SK-N-SH (cell line): Measurements from ENCODE around the gene PAN3. TPM values are rescaled to one million over a fixed set of nuclear protein-coding genes. Genes with fewer than 3 reads are reported as not detected.

ENCODE experiments used
- CTCF ChIA-PET: fragments of 300-600, 350-600 bp; formaldehyde crosslinking; extraction: SDS; loops from one replicate; lab custom pipeline; 2021; lab: Yijun Ruan, JAX
- POLR2A ChIA-PET: fragments of 350-600 bp; sonication (Branson Sonifier 250); formaldehyde crosslinking; extraction: SDS; loops from one replicate; lab custom pipeline; 2020; ENCODE audit warnings: antibody characterized with exemption, inconsistent platforms; lab: Yijun Ruan, JAX
- DNase-seq: peaks from one replicate; pipeline ENCODE4 v3.0.0; 2012
- H2AFZ ChIP-seq: fragments of 200-600 bp; sonication (generic); 2 replicates; pipeline ENCODE4 v1.8.1; 2016; ENCODE audit warnings: antibody characterized with exemption, mild to moderate bottlenecking, low read depth
- H3F3A ChIP-seq: fragments of 200-600 bp; sonication (generic); replicated peaks from 2 replicates; pipeline ENCODE3; 2016; ENCODE audit warnings: antibody characterized with exemption, mild to moderate bottlenecking; ENCODE audit not compliant: insufficient read depth
- H3K27ac ChIP-seq, 2 experiments: fragments of 200-500 bp in 1 of 2; fragments of 200-600 bp in 1 of 2; sonication (Bioruptor generic) in 1 of 2; sonication (generic), shearing (Covaris generic) in 1 of 2; 2 replicates each; pipeline versions ENCODE4 v1.5.1 to v1.6.1; 2014 to 2016; ENCODE audit warnings: low read depth in 2 of 2, inconsistent platforms in 1 of 2, low read length in 1 of 2, mild to moderate bottlenecking in 1 of 2, mixed read lengths in 1 of 2
- H3K27me3 ChIP-seq: fragments of 200-600 bp; sonication (generic), shearing (Covaris generic); 2 replicates; pipeline ENCODE4 v1.6.1; 2016; ENCODE audit warnings: mixed run types; ENCODE audit not compliant: insufficient read depth
- H3K36me3 ChIP-seq, 2 experiments: fragments of 200-500 bp in 1 of 2; fragments of 200-600 bp in 1 of 2; sonication (Bioruptor generic) in 1 of 2; sonication (generic) in 1 of 2; replicated peaks in 1 of 2; 2 replicates each; pipeline versions ENCODE3 to v1.5.1; 2014 to 2016; ENCODE audit warnings: low read length in 1 of 2, mild to moderate bottlenecking in 1 of 2; ENCODE audit not compliant: insufficient read depth in 2 of 2, control insufficient read depth in 1 of 2
- H3K4me1 ChIP-seq, 2 experiments: fragments of 200-500 bp in 1 of 2; fragments of 200-600 bp in 1 of 2; sonication (Bioruptor generic) in 1 of 2; sonication (generic), shearing (Covaris generic) in 1 of 2; 2 replicates each; pipeline versions ENCODE4 v1.5.1 to v1.6.1; 2014 to 2016; ENCODE audit warnings: low read depth in 1 of 2, low read length in 1 of 2, mixed run types in 1 of 2; ENCODE audit not compliant: insufficient read depth in 2 of 2, control insufficient read depth in 1 of 2
- H3K4me2 ChIP-seq: fragments of 200-600 bp; sonication (generic), shearing (Covaris generic); 2 replicates; pipeline ENCODE4 v1.6.1; 2017; ENCODE audit warnings: mixed run types
- H3K4me3 ChIP-seq, 2 experiments: fragments of 200-500 bp in 1 of 2; fragments of 200-600 bp in 1 of 2; sonication (Bioruptor generic) in 1 of 2; sonication (generic), shearing (Covaris generic) in 1 of 2; 2 replicates each; pipeline versions ENCODE4 v1.5.1 to v1.8.1; 2014 to 2016; ENCODE audit warnings: low read depth in 2 of 2, inconsistent platforms in 1 of 2, low read length in 1 of 2, mild to moderate bottlenecking in 1 of 2, mixed read lengths in 1 of 2, moderate library complexity in 1 of 2
- H3K79me2 ChIP-seq: fragments of 200-600 bp; sonication (generic); 2 replicates; pipeline ENCODE4 v1.8.1; 2017; ENCODE audit warnings: mild to moderate bottlenecking; ENCODE audit not compliant: insufficient read depth
- H3K9ac ChIP-seq: fragments of 200-600 bp; sonication (generic); 2 replicates; pipeline ENCODE4 v1.6.1; 2017; ENCODE audit warnings: mixed run types
- H3K9me2 ChIP-seq: fragments of 200-600 bp; sonication (generic); 2 replicates; pipeline ENCODE4 v1.6.1; 2017; ENCODE audit warnings: mixed run types
- H3K9me3 ChIP-seq: fragments of 200-600 bp; sonication (generic); 2 replicates; pipeline ENCODE4 v1.6.1; 2017; ENCODE audit warnings: mixed run types, mild to moderate bottlenecking, moderate library complexity
- H4K20me1 ChIP-seq: fragments of 200-600 bp; sonication (generic); 2 replicates; pipeline ENCODE4 v1.6.1; 2017; ENCODE audit warnings: mild to moderate bottlenecking, mixed run types; ENCODE audit not compliant: insufficient read depth
- FOSL2 ChIP-seq: IDR thresholded peaks from 2 replicates; pipeline ENCODE4 v1.4.0; 2012; ENCODE audit warnings: low read depth, mild to moderate bottlenecking, moderate library complexity, borderline replicate concordance
- FOXM1 ChIP-seq: IDR thresholded peaks from 2 replicates; pipeline ENCODE4 v1.4.0; 2012; ENCODE audit warnings: low read depth, mild to moderate bottlenecking
- GATA2 ChIP-seq: sonication (generic); formaldehyde crosslinking; IDR thresholded peaks from 2 replicates; pipeline ENCODE4 v1.5.0; 2020; ENCODE audit warnings: mild to moderate bottlenecking, missing genetic modification reagents
- MEF2A ChIP-seq: IDR thresholded peaks from 2 replicates; pipeline ENCODE4 v1.4.0; 2012; ENCODE audit warnings: low read depth, borderline replicate concordance
- TAF1 ChIP-seq: IDR thresholded peaks from 2 replicates; pipeline ENCODE4 v1.6.1; 2012; ENCODE audit warnings: low read depth, mild to moderate bottlenecking, low read length, moderate library complexity, borderline replicate concordance
- TCF12 ChIP-seq: IDR thresholded peaks from 2 replicates; pipeline ENCODE4 v1.4.0; 2012
- WGBS: methylation state at CpG from one replicate; pipeline ENCODE4 v1.1.6; 2017; ENCODE audit warnings: low lambda C conversion rate; 5-methylcytosine and 5-hydroxymethylcytosine counted together
- polyA plus RNA-seq, 3 experiments: library from polyadenylated mRNA; depleted of rRNA; stranded (reverse); fragments of >200 nt; gene quantifications; 2 replicates each; pipeline ENCODE4 v1.2.3, GENCODE V29; 2012
- small RNA-seq, 7 experiments: library from RNA; depleted of rRNA; stranded (forward); fragments of <200 nt; gene quantifications; one replicate each; pipeline ENCODE3, GENCODE V24; 2012
- TF ChIP-seq, protein P1 (sequence below): fragments of 200-600 bp; sonication (generic); IDR thresholded peaks from 2 replicates; pipeline ENCODE4 v1.6.1; 2017; ENCODE audit warnings: antibody characterized with exemption, mild to moderate bottlenecking, moderate library complexity
- TF ChIP-seq, protein P2 (sequence below): IDR thresholded peaks from 2 replicates; pipeline ENCODE4 v1.6.1; 2012; ENCODE audit warnings: mild to moderate bottlenecking, low read depth, low read length, moderate library complexity
- TF ChIP-seq, protein P3 (sequence below): IDR thresholded peaks from 2 replicates; pipeline ENCODE4 v1.4.0; 2012; ENCODE audit warnings: low read depth

Gene PAN3
- polyA plus RNA-seq, 1 of the 3 experiments (the other 2 are of a cell fraction): 6.4 TPM

DNA sequence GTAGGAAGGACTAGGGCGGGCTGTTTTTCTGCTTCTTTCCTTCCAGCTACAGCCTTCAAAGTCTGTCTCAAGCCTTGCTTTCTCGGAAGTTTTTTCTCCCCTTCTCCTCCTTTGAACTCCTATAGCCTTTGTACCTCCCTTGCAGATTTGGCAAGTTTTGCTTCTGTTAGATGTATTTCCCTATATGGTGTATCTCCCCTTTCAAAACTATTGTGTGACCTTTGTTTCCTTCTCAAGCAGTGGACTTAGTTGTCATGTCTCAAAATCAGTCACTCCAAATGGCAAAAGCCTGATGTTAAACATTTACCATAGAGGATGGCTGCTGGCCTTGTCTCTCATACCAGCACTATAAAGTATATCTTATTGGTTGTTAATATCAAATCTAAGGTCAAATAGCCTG lies 203.9 kb downstream of the PAN3 start:
- Histone ChIP-seq H3K9me3 (no peaks in the 10 kb centered on the region), H3K9ac (no peak overlapping the region), H4K20me1 (no peaks in the 10 kb centered on the region), H2AFZ (no peak overlapping the region), H3K36me3 (no peaks in the 10 kb centered on the region), H3K27ac (no peak overlapping the region), H3F3A (peaks cover 21% of the 10 kb centered on the region), H3K4me1 (peaks cover 3 to 33% of the 10 kb centered on the region in 2 experiments), H3K9me2 (no peaks in the 10 kb centered on the region), H3K4me2 (no peak overlapping the region), H3K27me3 (no peaks in the 10 kb centered on the region), H3K79me2 (no peaks in the 10 kb centered on the region), H3K4me3 (no peak overlapping the region)
- WGBS: 90% methylated on average over 2 of the region's 2 CpGs
- TF ChIP-seq FOXM1 (no peak), GATA2 (no peak), TCF12 (no peak), MEF2A (no peak), FOSL2 (no peak)
- TF ChIP-seq, protein P1, sequence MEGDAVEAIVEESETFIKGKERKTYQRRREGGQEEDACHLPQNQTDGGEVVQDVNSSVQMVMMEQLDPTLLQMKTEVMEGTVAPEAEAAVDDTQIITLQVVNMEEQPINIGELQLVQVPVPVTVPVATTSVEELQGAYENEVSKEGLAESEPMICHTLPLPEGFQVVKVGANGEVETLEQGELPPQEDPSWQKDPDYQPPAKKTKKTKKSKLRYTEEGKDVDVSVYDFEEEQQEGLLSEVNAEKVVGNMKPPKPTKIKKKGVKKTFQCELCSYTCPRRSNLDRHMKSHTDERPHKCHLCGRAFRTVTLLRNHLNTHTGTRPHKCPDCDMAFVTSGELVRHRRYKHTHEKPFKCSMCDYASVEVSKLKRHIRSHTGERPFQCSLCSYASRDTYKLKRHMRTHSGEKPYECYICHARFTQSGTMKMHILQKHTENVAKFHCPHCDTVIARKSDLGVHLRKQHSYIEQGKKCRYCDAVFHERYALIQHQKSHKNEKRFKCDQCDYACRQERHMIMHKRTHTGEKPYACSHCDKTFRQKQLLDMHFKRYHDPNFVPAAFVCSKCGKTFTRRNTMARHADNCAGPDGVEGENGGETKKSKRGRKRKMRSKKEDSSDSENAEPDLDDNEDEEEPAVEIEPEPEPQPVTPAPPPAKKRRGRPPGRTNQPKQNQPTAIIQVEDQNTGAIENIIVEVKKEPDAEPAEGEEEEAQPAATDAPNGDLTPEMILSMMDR: no peak
- TF ChIP-seq, protein P2, sequence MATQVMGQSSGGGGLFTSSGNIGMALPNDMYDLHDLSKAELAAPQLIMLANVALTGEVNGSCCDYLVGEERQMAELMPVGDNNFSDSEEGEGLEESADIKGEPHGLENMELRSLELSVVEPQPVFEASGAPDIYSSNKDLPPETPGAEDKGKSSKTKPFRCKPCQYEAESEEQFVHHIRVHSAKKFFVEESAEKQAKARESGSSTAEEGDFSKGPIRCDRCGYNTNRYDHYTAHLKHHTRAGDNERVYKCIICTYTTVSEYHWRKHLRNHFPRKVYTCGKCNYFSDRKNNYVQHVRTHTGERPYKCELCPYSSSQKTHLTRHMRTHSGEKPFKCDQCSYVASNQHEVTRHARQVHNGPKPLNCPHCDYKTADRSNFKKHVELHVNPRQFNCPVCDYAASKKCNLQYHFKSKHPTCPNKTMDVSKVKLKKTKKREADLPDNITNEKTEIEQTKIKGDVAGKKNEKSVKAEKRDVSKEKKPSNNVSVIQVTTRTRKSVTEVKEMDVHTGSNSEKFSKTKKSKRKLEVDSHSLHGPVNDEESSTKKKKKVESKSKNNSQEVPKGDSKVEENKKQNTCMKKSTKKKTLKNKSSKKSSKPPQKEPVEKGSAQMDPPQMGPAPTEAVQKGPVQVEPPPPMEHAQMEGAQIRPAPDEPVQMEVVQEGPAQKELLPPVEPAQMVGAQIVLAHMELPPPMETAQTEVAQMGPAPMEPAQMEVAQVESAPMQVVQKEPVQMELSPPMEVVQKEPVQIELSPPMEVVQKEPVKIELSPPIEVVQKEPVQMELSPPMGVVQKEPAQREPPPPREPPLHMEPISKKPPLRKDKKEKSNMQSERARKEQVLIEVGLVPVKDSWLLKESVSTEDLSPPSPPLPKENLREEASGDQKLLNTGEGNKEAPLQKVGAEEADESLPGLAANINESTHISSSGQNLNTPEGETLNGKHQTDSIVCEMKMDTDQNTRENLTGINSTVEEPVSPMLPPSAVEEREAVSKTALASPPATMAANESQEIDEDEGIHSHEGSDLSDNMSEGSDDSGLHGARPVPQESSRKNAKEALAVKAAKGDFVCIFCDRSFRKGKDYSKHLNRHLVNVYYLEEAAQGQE: no peak
- TF ChIP-seq, protein P3, sequence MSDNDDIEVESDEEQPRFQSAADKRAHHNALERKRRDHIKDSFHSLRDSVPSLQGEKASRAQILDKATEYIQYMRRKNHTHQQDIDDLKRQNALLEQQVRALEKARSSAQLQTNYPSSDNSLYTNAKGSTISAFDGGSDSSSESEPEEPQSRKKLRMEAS: no peak
- CTCF ChIA-PET: no interaction called here
- POLR2A ChIA-PET: no interaction called here
- no peak for DNase-seq

DNA sequence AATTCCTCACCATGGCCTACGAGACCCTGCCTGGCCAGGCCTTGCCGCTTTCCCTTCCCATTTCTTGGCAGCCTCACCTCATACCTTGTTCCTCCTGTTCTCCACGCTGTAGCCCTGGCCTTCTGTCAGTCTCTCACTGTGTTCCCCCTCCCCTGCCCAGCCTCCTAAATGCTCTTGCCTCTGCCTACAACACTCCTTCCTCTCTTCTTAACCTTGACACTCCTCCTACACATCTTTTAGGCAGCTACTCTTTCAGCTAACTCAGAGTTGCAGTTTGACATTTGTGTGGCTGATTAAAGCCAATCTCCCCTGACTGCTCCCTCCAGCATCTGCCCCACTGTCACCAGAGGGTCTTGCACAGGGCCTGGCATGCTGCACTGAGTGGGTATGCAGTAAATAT lies 205.8 kb downstream of the PAN3 start:
- 76% methylated on average over 3 of the region's 3 CpGs for WGBS
- no peaks in the 10 kb centered on the region for H3K9me2 ChIP-seq
- no peak overlapping the region for H3K4me3 ChIP-seq
- peaks cover 23% of the 10 kb centered on the region for H3F3A ChIP-seq
- no peaks in the 10 kb centered on the region for H4K20me1 ChIP-seq
- no peak for DNase-seq
- no peak overlapping the region for H3K27ac ChIP-seq
- H2AFZ ChIP-seq: no peak overlapping the region
- H3K36me3 ChIP-seq: no peaks in the 10 kb centered on the region
- H3K27me3 ChIP-seq: no peaks in the 10 kb centered on the region
- POLR2A ChIA-PET: no interaction called here
- H3K9ac ChIP-seq: no peak overlapping the region
- H3K9me3 ChIP-seq: no peaks in the 10 kb centered on the region
- no peaks in the 10 kb centered on the region for H3K79me2 ChIP-seq
- H3K4me1 ChIP-seq: peaks cover under 1 to 23% of the 10 kb centered on the region in 2 experiments
- no peak overlapping the region for H3K4me2 ChIP-seq
- TF ChIP-seq TAF1: no peak
- CTCF ChIA-PET: interaction anchor here (0.8 to 1.2 kb wide), 2 partner anchors 20 to 390 kb away, joined by 3 read pairs; no protein-coding TSS in a partner anchor

Small RNA genes within 50 kb of the gene (small RNA-seq; reads per million reads assigned to genes)
- 0 reads per million in 7 experiments for gene RNU6-82P

Other genes with a start within 250 kb of the PAN3 start
- gene PDX1, start 218.5 kb upstream of the PAN3 start, polyA plus RNA-seq (2012; rRNA removed): not detected in 2 replicates
- gene CDX2, start 169.2 kb upstream of the PAN3 start, polyA plus RNA-seq (2012; rRNA removed): not detected in 2 replicates
- gene URAD, start 149.9 kb upstream of the PAN3 start, polyA plus RNA-seq (2012; rRNA removed): not detected in 2 replicates
- not detected in 2 replicates for gene FLT3, start 38.0 kb upstream of the PAN3 start, polyA plus RNA-seq (2012; rRNA removed)